Jurkat, Clone E6-1 (cell line): ENCODE data around the gene WDR27.
A peak's percentile ranks its signal among the peaks of the same experiment; 100 is the strongest.
"Not testable (repeated sequence)": the region's sequence is repeated elsewhere in the genome, so short reads cannot be mapped to it uniquely, and the experiment has no call there.

Experiments used
- DNase-seq: peaks from one replicate; pipeline ENCODE4 v3.0.0-alpha.2; 2011; ENCODE audit warnings: low read depth, low spot score
- H3K4me3 ChIP-seq: 2 replicates; pipeline ENCODE4 v1.5.1; 2011; ENCODE audit warnings: mild to moderate bottlenecking, low read length, control low read depth, moderate library complexity

Gene WDR27

GRCh38 chr6:169623975-169624374 lies 77.9 kb downstream of the WDR27 start:
- no peak overlapping the region for H3K4me3 ChIP-seq
- DNase-seq, result no peak

- no peak for DNase-seq
- H3K4me3 ChIP-seq, result no peak overlapping the region
These were observed 78.5 kb downstream of the WDR27 start for GRCh38 chr6:169623343-169623742.

GRCh38 chr6:169622618-169623017 lies 79.2 kb downstream of the WDR27 start:
- no peak for DNase-seq
- H3K4me3 ChIP-seq, result no peak overlapping the region

GRCh38 chr6:169621311-169621710 lies 80.5 kb downstream of the WDR27 start:
- no peak overlapping the region for H3K4me3 ChIP-seq
- DNase-seq, result no peak

- H3K4me3 ChIP-seq, result no peak overlapping the region
- no peak for DNase-seq
These were observed 81.4 kb downstream of the WDR27 start for GRCh38 chr6:169620171-169621130.

GRCh38 chr6:169619650-169620049 lies 82.2 kb downstream of the WDR27 start:
- DNase-seq, result peak; percentile 19
- H3K4me3 ChIP-seq, result no peak overlapping the region

GRCh38 chr6:169618526-169619490 lies 83.0 kb downstream of the WDR27 start:
- DNase-seq, result no peak
- no peak overlapping the region for H3K4me3 ChIP-seq

GRCh38 chr6:169617562-169617961 lies 84.3 kb downstream of the WDR27 start:
- H3K4me3 ChIP-seq, result no peak overlapping the region
- DNase-seq, result no peak

- not testable (repeated sequence) for H3K4me3 ChIP-seq, DNase-seq
These were observed 93.2 kb downstream of the WDR27 start for GRCh38 chr6:169608609-169609008.

GRCh38 chr6:169604076-169604475 lies 97.8 kb downstream of the WDR27 start:
- DNase-seq, result no peak

GRCh38 chr6:169601129-169601528 lies 100.7 kb downstream of the WDR27 start:
- DNase-seq, H3K4me3 ChIP-seq: not testable (repeated sequence)

More at GRCh38 chr6:169604076-169604475, 97.8 kb downstream of the WDR27 start:
- H3K4me3 ChIP-seq, result no peak overlapping the region

- DNase-seq, result no peak
These were observed 109.3 kb downstream of the WDR27 start for GRCh38 chr6:169592558-169592957.

GRCh38 chr6:169591616-169592015 lies 110.2 kb downstream of the WDR27 start:
- H3K4me3 ChIP-seq, result no peak overlapping the region
- no peak for DNase-seq

More at GRCh38 chr6:169592558-169592957, 109.3 kb downstream of the WDR27 start:
- no peak overlapping the region for H3K4me3 ChIP-seq

- DNase-seq, result no peak
- no peak overlapping the region for H3K4me3 ChIP-seq
These were observed 111.4 kb downstream of the WDR27 start for GRCh38 chr6:169590376-169590939.

GRCh38 chr6:169589699-169590257 lies 112.1 kb downstream of the WDR27 start:
- no peak overlapping the region for H3K4me3 ChIP-seq
- no peak for DNase-seq

GRCh38 chr6:169589293-169589692 lies 112.5 kb downstream of the WDR27 start:
- peak; percentile 16 for DNase-seq

GRCh38 chr6:169587975-169588374 lies 113.9 kb downstream of the WDR27 start:
- no peak for DNase-seq
- no peak overlapping the region for H3K4me3 ChIP-seq

More at GRCh38 chr6:169589293-169589692, 112.5 kb downstream of the WDR27 start:
- no peak overlapping the region for H3K4me3 ChIP-seq

- peak; percentile 68 for DNase-seq
These were observed 117.8 kb downstream of the WDR27 start for GRCh38 chr6:169583886-169584541.

More at GRCh38 chr6:169583886-169584541, 117.8 kb downstream of the WDR27 start:
- no peak overlapping the region for H3K4me3 ChIP-seq
